Measurements from ENCODE around the gene GPR143.
"Not testable (repeated sequence)": the region's sequence is repeated elsewhere in the genome, so short reads cannot be mapped to it uniquely, and the experiment has no call there.

GPR143 gene

GRCh38 chrX:9781941-9782340, 16.3 kb upstream of the GPR143 start:
- no peak for TF ChIP-seq EZH2 (IDR thresholded peaks at IDR 0.05)
- TF ChIP-seq FOXP2 (optimal IDR thresholded peaks at IDR 0.05; ENCODE audit: control extremely low read depth, extremely low read length, insufficient read depth): no peak
- H3K9ac ChIP-seq (ENCODE audit: insufficient read length): no peak overlapping the region

GRCh38 chrX:9775930-9776329, 10.3 kb upstream of the GPR143 start:
- TF ChIP-seq EZH2 (IDR thresholded peaks at IDR 0.05): no peak
- TF ChIP-seq FOXP2 (optimal IDR thresholded peaks at IDR 0.05; ENCODE audit: control extremely low read depth, extremely low read length, insufficient read depth): no peak
- no peak for TF ChIP-seq POLR2AphosphoS5 (IDR thresholded peaks at IDR 0.05; ENCODE audit: borderline replicate concordance, low read depth, low read length)
- Histone ChIP-seq H3K27ac (no peak overlapping the region), H3K9me3 (ENCODE audit: low read depth, low read length) (no peaks in the 10 kb centered on the region), H3K9ac (ENCODE audit: insufficient read length) (no peak overlapping the region), H3K4me3 (no peak overlapping the region), H3K36me3 (ENCODE audit: insufficient read depth, low read length) (no peaks in the 10 kb centered on the region)
- DNase-seq (ENCODE audit: low read depth, low spot score): no peak

More at GRCh38 chrX:9781941-9782340, 16.3 kb upstream of the GPR143 start:
- no peaks in the 10 kb centered on the region for H3K36me3 ChIP-seq (ENCODE audit: insufficient read depth, low read length)
- H3K4me3 ChIP-seq: no peak overlapping the region
- no peak for DNase-seq (ENCODE audit: low read depth, low spot score)
- no peaks in the 10 kb centered on the region for H3K9me3 ChIP-seq (ENCODE audit: low read depth, low read length)
- no peak overlapping the region for H3K27ac ChIP-seq

DNA sequence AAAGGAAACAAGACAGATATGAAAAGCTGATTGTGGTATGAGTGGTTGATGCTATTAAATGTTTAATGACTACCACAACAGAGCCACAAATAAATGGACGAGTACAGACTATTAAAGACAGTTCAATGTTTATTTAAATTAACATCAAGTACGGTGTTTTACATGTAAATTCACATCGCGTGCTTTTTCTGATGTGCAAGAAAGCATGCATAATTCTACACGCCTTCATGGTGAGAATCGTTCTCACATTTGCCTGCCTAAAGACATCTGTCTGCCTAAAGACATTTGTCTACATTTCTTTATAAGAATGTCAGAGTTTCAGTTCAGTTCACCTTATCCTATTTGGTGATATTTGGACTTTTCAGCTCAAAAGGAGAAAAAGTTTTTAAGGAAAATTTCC, 7.3 kb upstream of the GPR143 start:
- Histone ChIP-seq H3K36me3 (ENCODE audit: insufficient read depth, low read length) (no peaks in the 10 kb centered on the region), H3K4me3 (no peak overlapping the region), H3K9ac (ENCODE audit: insufficient read length) (no peak overlapping the region), H3K9me3 (ENCODE audit: low read depth, low read length) (no peaks in the 10 kb centered on the region), H3K27ac (no peak overlapping the region)
- DNase-seq (ENCODE audit: low read depth, low spot score): no peak
- no peak for TF ChIP-seq EZH2 (IDR thresholded peaks at IDR 0.05)
- no peak for TF ChIP-seq FOXP2 (optimal IDR thresholded peaks at IDR 0.05; ENCODE audit: control extremely low read depth, extremely low read length, insufficient read depth)
- no peak for TF ChIP-seq POLR2AphosphoS5 (IDR thresholded peaks at IDR 0.05; ENCODE audit: borderline replicate concordance, low read depth, low read length)

- no peak for TF ChIP-seq EZH2 (IDR thresholded peaks at IDR 0.05)
- TF ChIP-seq FOXP2 (optimal IDR thresholded peaks at IDR 0.05; ENCODE audit: control extremely low read depth, extremely low read length, insufficient read depth): no peak
- TF ChIP-seq POLR2AphosphoS5 (IDR thresholded peaks at IDR 0.05; ENCODE audit: borderline replicate concordance, low read depth, low read length): no peak
- H3K4me3 ChIP-seq: no peak overlapping the region
- DNase-seq (ENCODE audit: low read depth, low spot score): no peak
- no peaks in the 10 kb centered on the region for H3K36me3 ChIP-seq (ENCODE audit: insufficient read depth, low read length)
- no peak overlapping the region for H3K27ac ChIP-seq
- no peaks in the 10 kb centered on the region for H3K9me3 ChIP-seq (ENCODE audit: low read depth, low read length)
- H3K9ac ChIP-seq (ENCODE audit: insufficient read length): no peak overlapping the region
Measured at GRCh38 chrX:9770319-9770718, 4.7 kb upstream of the GPR143 start.

DNA sequence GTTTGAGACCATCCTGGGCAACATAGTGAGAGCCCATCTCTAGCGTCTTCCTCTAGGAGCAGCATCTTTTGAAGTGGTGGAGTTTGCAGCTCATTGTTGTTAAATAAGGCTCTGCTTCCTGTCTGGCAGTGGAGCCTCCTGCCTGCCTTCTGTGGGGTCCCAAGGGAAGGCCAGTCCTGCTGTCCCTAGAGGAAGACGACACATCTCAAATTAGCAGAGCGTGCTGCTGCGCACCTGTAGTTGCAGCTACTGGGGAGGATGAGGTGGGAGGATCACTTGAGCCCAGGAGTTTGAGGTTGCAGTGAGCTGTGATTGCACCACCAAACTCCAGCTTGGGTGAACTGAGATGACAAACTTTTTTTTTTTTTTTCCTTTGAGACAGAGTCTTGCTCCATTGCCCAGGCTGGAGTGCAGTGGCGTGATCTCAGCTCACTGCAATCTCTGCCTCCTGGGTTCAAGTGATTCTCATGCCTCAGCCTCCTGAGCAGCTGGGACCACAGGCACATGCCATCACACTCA, 2.7 kb upstream of the GPR143 start:
- H3K9me3 ChIP-seq (ENCODE audit: low read depth, low read length); H3K27ac ChIP-seq; H3K36me3 ChIP-seq (ENCODE audit: insufficient read depth, low read length); DNase-seq (ENCODE audit: low read depth, low spot score); H3K9ac ChIP-seq (ENCODE audit: insufficient read length); H3K4me3 ChIP-seq: not testable (repeated sequence)

DNA sequence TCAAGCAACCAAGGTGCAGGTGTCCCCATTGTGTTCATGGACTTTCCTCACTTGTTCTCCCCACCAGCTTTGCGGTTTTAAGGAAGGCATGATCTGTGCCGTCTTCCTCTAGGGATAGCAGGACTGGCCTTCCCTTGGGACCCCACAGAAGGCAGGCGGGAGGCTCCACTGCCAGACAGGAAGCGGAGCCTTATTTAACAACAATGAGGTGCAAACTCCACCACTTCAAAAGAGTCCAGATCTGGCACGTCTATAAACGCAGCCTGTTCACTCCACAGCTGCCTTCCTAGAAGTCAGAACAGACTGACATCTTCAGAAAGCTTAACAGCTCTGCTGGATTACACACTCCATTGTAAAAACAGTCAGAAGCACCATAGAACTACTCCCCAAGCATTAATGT, 1.7 kb upstream of the GPR143 start:
- no peak overlapping the region for H3K9ac ChIP-seq (ENCODE audit: insufficient read length)
- H3K4me3 ChIP-seq: no peak overlapping the region
- TF ChIP-seq FOXP2 (optimal IDR thresholded peaks at IDR 0.05; ENCODE audit: control extremely low read depth, extremely low read length, insufficient read depth) (no peak), EZH2 (IDR thresholded peaks at IDR 0.05) (no peak), POLR2AphosphoS5 (IDR thresholded peaks at IDR 0.05; ENCODE audit: borderline replicate concordance, low read depth, low read length) (no peak)
- DNase-seq (ENCODE audit: low read depth, low spot score): no peak
- H3K27ac ChIP-seq: no peak overlapping the region
- H3K36me3 ChIP-seq (ENCODE audit: insufficient read depth, low read length): no peaks in the 10 kb centered on the region
- H3K9me3 ChIP-seq (ENCODE audit: low read depth, low read length): no peaks in the 10 kb centered on the region

GRCh38 chrX:9765072-9765736, 443 bp downstream of the GPR143 start:
- Histone ChIP-seq H3K9me3 (ENCODE audit: low read depth, low read length) (no peaks in the 10 kb centered on the region), H3K9ac (ENCODE audit: insufficient read length) (no peak overlapping the region), H3K27ac (no peak overlapping the region), H3K4me3 (no peak overlapping the region), H3K36me3 (ENCODE audit: insufficient read depth, low read length) (no peaks in the 10 kb centered on the region)
- no peak for DNase-seq (ENCODE audit: low read depth, low spot score)
- no peak for TF ChIP-seq FOXP2 (optimal IDR thresholded peaks at IDR 0.05; ENCODE audit: control extremely low read depth, extremely low read length, insufficient read depth)
- TF ChIP-seq POLR2AphosphoS5 (IDR thresholded peaks at IDR 0.05; ENCODE audit: borderline replicate concordance, low read depth, low read length): no peak
- TF ChIP-seq EZH2 (IDR thresholded peaks at IDR 0.05): no peak

- no peak overlapping the region for H3K4me3 ChIP-seq
- no peak for DNase-seq (ENCODE audit: low read depth, low spot score)
- H3K27ac ChIP-seq: no peak overlapping the region
- TF ChIP-seq POLR2AphosphoS5 (IDR thresholded peaks at IDR 0.05; ENCODE audit: borderline replicate concordance, low read depth, low read length) (no peak), EZH2 (IDR thresholded peaks at IDR 0.05) (no peak)
- no peaks in the 10 kb centered on the region for H3K9me3 ChIP-seq (ENCODE audit: low read depth, low read length)
- H3K36me3 ChIP-seq (ENCODE audit: insufficient read depth, low read length): no peaks in the 10 kb centered on the region
- no peak overlapping the region for H3K9ac ChIP-seq (ENCODE audit: insufficient read length)
Measured at GRCh38 chrX:9759337-9759736, 6.3 kb downstream of the GPR143 start.

DNA sequence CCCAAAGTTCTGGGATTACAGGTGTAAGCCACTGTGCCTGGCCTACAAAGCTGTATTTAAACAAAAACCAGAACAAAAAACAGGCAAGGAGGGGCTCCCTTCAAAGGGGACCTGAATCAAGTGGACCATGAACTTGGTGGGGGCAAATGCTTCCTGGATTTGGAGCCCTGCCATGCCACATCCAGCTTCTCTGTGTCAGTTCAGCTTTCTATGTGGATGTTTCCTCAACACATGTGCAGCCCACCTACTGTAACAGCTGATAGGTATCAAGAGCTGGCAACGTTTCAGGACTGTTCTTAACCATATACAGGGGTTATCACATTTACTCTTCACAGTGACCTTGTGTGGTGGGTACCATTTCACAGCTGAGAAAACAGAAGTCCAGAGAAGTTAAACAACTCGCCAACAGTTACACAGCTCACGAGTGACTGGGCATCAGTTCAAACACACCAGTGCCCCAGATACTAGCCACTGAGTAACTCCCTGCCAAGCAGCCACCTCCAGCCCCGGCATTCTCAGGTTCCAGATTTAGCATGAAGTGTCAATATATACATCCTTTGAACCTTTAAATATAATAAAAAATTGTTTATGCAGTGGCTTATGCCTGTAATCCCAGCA, 7.5 kb downstream of the GPR143 start:
- DNase-seq (ENCODE audit: low read depth, low spot score): no peak
- Histone ChIP-seq H3K27ac (no peak overlapping the region), H3K36me3 (ENCODE audit: insufficient read depth, low read length) (no peaks in the 10 kb centered on the region), H3K9ac (ENCODE audit: insufficient read length) (no peak overlapping the region), H3K4me3 (no peak overlapping the region), H3K9me3 (ENCODE audit: low read depth, low read length) (no peaks in the 10 kb centered on the region)
- TF ChIP-seq POLR2AphosphoS5 (IDR thresholded peaks at IDR 0.05; ENCODE audit: borderline replicate concordance, low read depth, low read length): no peak
- no peak for TF ChIP-seq EZH2 (IDR thresholded peaks at IDR 0.05)
- TF ChIP-seq FOXP2 (optimal IDR thresholded peaks at IDR 0.05; ENCODE audit: control extremely low read depth, extremely low read length, insufficient read depth): no peak

All from SK-N-MC (cell line).